GM12873 (cell line): ENCODE data around the gene KAT6B.

Source experiments
- TF ChIP-seq, protein P1 (sequence below): IDR thresholded peaks from 2 replicates; pipeline ENCODE4 v1.5.1; 2012; ENCODE audit warnings: low read depth, mild to moderate bottlenecking, moderate library complexity, low read length, control low read depth; ENCODE audit not compliant: insufficient read depth; ENCODE audit errors: missing control alignments

KAT6B gene

DNA sequence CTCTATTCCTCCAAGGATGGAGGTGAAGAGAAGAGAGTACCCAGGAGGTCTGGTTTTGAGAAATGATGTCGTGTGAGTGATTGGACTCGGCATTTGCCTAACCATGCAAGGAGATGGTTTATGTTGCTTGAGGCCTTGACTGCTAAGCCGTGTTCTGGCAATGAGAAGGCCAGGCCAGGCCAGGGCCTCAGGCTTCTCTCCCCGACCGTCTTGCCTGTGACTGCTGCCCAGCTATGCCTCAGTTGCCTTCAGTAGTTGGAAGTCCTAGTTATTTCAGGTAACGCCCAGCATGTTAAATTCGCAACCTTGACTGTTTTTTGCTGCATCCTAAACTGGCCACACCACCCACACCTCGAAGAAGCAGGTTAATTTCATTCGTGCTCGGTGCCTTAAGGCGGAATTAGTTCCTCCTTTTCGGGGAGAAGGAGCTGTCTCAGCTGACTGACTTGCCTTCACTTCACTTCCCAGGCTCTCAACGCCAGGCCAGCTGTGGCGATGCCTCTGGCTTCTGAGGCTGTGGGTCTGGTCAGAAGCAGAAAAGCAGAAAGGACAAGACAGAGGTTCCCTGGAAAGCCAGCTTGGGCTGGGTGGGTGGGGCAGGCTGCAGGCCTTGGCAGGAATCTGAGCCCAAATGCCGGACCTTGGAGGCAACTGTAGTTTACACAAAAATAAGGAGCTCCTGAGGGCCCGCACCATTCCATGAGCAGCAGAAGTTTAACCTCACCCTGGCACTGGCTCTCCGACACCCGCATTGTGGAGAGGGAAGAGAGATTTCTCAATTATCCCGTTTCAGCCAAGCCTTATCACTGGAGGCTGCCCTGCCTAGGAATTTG is 223.1 kb downstream of the KAT6B start:
- TF ChIP-seq, protein P1, sequence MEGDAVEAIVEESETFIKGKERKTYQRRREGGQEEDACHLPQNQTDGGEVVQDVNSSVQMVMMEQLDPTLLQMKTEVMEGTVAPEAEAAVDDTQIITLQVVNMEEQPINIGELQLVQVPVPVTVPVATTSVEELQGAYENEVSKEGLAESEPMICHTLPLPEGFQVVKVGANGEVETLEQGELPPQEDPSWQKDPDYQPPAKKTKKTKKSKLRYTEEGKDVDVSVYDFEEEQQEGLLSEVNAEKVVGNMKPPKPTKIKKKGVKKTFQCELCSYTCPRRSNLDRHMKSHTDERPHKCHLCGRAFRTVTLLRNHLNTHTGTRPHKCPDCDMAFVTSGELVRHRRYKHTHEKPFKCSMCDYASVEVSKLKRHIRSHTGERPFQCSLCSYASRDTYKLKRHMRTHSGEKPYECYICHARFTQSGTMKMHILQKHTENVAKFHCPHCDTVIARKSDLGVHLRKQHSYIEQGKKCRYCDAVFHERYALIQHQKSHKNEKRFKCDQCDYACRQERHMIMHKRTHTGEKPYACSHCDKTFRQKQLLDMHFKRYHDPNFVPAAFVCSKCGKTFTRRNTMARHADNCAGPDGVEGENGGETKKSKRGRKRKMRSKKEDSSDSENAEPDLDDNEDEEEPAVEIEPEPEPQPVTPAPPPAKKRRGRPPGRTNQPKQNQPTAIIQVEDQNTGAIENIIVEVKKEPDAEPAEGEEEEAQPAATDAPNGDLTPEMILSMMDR = no peak

GRCh38 chr10:75050149-75050919 is 223.9 kb downstream of the KAT6B start:
- TF ChIP-seq, protein P1 = no peak

DNA sequence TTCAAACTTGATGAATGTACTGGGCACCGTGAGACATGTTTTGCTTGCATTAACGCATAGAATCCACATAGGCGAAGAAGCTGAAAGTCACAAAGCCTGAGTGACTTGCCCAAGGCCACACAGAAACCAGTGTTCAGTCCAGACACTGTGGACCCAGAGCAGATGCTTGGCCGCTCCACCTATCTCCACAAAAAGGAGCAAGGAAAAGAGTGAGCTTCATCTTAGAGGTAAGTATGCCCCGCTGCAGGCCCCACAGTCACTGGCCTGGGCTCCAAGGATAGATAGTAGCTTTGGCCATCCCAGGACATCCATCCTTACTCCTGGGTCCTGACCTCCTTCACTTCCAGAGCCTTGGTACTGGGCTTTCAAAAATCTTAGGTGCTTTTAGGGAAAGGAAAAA is 224.9 kb downstream of the KAT6B start:
- TF ChIP-seq, protein P1 = no peak

DNA sequence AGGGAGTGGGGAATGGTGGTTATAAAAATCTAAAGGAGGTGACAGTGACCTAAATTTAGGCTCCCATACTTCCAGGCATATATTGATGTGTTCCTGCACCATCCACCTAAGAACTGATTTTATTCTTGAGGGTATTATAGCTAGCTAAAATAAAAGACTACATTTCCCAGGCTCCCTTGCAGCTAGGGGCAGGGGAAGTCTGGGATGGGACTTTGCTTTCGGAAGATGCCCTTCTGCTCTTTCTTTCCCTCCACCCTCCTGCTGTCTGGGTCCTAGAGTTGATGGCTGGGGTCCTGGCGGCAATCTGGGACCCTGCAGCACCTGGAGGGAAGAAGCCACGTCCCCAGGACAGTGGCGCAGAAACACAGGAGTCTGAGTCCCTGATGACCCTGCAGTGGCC is 231.3 kb downstream of the KAT6B start:
- TF ChIP-seq, protein P1 = no peak

DNA sequence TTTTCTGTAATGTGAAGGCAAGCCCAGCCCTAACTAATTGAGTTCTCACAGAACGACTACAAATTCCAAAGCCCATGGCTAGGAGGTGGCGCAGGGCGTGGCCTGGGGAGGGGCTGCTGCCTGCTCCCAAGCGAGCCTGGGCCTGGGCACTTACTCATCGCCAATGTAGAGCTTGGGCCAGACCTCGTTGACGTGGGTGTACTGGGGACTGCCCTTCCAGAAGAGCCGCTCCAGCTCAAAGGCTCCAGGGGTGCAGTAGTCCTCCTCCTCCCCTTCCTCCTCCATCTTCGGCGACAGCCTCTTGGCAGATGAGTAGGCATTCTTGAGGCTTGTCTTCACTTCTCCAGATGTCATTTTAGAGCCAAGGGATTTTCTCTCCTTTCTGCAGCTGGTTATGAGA is 231.8 kb downstream of the KAT6B start:
- TF ChIP-seq, protein P1 = no peak

DNA sequence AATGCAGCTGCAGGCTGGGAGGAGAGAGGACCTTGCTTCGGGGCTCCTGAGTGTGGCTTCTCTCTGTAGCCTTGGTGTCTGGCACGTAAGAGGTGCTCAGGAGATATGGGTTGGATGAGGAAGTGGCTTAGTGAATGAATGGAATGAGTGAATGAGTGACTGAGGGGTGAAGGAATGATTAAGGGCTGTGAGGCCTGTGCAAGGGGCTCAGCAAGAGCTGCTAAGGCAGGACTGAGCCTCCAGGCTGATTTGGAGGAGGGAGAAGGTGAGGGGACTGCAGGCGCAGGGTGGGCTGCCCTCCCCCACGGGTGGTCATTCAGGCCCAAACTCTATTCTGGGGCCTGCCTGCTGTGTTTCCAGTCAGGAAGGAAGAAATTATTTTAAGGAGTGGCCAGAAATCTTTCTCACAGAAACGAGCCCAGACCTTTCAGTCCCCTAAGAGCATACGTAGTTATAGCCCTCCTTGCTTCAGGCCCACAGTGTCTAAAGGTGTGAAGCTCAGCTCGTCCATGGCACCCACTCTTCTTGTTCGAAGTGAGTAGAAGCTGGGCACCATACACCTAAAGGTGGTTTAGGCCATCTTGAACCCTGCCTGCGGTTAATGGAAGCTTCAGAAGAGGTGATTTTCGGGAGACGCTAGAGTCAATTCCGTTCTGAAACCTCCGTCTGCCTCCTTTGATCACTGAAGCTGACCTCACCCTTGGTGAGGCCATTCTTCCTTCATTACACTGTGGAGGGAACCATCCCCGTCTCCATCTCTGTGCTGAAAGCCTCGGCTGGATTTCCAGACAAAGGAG is 235.5 kb downstream of the KAT6B start:
- TF ChIP-seq, protein P1 = no peak

GRCh38 chr10:75062506-75063299 is 236.3 kb downstream of the KAT6B start:
- TF ChIP-seq, protein P1 = no peak
